T-helper 22 cell (primary cell): ENCODE data around the gene POU3F1.

Source experiments
- DNase-seq: peaks from one replicate; pipeline ENCODE4 v3.0.0-alpha.2; 2020; ENCODE audit warnings: low read depth

The POU3F1 gene

DNA sequence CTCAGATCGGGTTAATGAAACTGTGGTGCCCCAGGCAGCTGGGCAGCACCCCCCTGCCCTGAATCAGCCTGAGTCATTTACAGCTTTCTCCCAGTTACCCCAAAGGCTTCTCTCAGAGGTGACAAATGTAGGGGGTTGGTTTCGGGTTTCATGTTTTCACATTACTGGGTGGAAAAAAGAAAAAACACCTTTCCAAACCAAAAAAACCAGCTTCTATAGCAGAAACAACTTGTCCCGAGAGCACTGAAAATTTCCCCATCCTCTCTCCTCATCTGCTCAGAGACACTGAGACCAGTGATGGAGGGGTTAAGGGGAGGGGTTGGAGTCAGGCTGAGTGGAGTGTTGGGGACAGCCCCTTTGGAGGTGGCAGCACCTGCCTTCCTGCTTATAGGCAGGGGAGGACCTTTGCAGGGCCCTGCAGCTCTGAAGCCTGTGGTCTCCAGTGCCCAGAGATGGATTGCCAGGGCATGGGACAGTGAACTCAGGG lies 18.4 kb downstream of the POU3F1 start:
- no peak for DNase-seq

DNA sequence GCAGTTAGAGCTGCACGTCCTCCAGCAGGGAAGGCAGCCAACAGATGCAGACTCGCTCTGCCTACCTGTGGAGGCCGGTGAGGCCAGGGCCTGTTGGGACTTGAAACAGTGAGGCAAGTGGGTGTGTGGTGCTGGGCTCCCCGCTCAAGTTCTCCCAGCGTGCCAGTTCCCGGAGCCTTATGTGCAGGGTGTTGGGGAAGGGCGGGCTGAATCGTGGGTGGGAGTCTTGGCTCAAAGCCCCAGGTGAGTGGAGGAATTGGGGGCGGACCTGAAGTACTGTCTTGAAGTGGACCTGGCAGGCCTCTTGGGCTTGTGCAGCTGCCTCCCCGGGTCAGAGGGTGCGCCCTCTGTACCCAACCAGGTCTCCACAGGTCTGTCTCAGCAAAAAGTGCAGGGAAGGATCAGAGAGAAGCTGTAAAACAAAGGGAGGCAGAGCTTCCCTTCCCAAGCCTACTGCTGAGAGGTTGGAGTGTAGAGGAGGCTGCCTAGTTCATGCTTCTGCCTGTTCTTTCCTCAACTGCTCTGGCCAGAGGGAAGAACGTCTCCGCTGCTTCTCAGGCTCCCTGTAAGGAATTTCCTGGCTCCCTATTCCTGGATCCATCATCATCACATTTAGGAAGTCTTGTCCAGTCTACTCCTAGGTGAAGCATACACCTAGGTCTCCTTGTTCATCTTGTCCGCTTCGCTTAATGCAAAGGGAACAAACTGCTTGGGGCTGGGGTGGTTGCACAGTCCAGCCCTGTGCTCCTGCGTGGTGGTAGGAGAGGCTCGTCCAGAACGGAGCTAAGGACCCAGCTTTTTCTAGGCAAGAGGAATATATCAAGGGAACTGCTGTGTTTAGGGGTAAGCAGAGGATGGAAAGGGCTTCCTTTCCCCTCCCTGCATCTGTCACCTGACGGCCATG lies 19.1 kb downstream of the POU3F1 start:
- no peak for DNase-seq

DNA sequence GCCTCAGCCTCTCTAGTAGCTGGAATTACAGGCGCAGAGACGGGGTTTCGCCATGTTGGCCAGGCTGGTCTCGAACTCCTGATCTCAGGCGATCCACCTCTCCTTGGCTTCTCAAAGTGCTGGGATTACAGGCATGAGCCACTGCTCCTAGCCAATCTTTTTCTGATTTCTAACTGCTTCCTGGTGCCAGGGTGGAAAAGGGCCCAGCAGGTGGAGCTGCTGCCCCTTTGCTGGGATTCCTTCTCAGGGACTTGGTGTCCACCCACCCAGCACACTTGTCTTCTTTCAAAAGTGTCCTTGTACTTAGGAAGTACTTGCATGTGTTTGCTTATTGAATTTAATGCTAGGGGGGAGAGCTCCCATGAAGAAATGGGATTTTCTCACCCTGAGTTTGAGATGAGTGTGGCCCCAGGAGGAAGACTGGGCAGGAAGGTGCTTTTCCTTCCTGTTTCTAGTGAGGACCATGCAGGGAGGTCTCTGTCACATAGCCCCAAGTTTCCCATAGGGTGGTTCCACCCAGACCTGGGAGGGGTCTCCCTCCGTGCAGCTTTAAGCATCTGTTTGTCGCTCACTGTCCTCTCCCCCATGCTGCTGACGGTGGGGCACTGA lies 19.9 kb downstream of the POU3F1 start:
- no peak for DNase-seq

DNA sequence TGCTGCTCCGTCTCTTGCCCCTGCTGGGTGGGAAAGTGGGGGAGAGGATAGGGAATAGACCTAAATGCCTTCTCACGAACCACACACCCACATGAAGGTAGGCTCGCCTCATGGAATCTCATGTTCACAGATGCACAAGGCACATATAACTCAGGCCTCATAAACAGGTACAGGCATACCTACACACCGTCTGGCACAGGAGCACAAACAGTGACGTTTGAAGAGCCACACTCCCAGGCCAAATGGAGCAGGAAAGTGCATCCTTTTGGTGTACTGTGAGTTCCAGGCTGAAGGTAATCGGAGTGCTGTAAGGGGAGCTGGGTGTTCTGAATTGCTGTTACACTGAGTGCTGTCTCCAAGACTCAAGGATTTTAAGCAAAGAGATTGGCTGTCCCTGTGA lies 20.9 kb downstream of the POU3F1 start:
- DNase-seq, result no peak

DNA sequence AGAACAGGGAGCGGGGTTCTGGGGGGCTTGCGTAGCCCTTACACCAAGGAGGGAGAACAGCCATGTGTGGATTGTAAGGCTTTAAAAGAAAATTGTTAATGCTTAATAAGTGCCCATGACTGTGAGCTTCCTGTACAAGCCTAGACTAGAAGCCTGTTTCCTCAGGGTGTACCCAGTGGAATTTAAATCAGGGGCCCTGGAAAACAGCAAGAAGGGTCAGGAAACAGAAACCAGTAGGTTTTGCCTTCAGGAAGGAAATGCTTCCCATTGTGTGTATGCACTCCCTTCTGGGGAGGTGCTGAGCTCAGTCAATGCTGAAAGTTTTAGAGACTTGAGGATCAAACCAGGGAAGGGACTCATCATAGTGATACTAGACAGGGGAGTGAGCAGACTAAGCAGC lies 21.4 kb downstream of the POU3F1 start:
- no peak for DNase-seq

DNA sequence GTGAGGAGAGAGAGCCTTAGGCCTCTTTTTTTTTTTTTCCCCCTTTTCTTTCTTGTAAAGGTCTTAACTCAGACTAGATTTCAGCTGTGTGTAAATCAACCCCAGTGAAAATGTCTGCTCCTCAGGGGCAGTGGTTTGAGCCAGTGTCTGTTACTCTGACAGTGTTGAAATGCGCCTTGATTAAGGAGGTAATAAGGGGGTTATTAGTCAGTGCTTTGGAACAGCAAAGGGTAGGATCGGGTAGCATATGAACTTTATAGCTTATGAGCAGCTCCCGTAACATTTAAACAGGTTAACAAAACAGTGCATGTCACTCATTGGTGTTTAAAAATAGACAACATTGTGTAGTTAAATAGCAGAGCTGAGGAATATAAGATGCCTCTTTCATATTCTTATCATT lies 23.8 kb downstream of the POU3F1 start:
- no peak for DNase-seq

DNA sequence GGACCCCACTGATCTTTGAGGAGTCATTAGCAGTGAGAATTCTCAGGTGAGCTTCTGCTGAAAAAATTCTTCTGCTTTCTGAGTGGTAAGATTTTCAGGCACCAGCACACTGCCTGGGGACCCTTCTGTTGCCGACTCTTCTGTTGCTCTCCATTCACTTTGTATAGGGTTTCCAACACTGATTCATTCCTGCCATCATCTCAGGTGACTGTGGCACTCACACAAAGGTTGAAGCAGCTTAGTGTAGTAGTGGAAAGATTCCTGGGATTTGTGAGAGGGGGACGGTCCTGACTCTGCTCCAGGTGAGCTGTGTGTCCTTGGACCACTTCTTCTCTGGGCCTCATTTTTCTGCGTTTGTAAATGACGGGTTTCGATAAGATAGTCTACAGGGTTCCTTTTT lies 24.6 kb downstream of the POU3F1 start:
- no peak for DNase-seq

DNA sequence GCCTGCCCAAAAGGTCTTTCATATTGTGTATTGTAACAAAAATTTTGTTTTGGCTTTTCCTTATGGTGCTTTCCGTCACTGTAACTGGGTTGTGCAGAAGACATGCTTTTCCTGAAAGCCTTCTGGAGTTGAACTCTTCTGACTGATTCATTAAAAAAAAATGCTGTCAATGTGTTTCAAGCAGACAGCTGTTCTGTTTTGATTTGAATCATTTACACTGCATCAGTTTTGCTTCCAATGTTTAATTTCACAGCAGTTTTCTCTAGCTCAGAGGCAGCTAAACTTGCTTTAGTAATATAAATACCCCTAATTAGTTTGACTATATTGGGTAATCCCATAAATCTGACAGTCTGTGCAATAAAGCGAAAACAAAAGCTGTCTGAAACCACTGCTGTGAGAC lies 26.2 kb downstream of the POU3F1 start:
- no peak for DNase-seq

DNA sequence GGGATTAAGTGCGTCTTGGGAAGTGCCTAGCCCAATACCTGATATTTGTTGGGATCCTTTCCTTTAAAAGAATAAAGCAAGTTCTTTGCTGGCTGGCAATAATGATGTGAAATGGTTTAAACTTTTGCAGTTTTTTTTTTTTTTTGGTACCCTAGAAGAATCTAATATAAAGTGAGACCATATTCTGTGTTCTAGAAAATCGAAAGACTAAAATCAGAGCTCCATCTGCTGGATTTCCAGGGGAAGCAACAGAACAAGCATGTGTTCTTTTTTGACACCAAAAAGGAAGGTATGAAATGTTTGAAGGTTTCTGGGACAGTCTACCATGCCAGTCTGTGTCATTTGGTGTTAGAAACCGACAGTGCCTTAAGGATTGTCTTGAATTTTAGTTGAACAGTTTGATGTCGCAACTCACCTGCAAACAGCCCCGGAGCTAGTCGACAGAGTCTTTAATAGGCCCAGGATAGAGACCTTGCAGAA lies 27.7 kb downstream of the POU3F1 start:
- no peak for DNase-seq

DNA sequence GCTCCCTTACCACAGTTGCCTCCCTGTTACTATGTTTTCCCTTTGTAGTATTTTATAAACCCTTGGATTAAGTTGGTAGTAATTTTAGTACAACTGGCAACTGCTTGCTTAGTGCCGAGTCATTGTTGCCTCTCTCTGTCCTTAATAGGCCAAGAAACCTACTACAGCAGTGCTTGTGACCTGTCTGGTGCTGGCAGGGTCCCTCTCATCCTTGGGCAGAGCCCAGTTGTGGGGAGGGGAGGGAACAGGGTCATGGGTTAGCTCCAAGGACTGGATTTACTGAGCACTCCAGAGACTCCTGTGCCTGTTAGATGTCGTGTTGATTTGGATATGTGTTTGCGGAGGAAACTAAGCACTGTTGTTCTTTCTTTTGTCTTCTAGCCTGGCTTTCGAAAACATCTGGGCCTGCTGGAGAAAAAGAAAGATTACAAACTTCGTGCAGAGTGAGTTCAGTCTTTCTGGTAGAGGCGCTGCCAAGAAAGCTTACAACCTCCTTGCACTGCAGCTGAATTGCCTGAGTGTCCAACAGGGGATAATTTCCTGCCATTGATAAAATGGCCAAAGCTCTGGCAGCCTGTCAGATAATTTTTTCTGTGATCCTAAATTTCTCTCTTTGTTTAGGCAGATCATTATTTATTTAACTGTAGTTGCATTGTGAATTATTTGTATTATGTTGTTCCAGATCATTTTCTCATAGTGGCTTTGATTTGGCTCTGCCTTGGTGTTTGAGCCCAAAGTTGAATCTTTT lies 30.4 kb downstream of the POU3F1 start:
- DNase-seq, result no peak

DNA sequence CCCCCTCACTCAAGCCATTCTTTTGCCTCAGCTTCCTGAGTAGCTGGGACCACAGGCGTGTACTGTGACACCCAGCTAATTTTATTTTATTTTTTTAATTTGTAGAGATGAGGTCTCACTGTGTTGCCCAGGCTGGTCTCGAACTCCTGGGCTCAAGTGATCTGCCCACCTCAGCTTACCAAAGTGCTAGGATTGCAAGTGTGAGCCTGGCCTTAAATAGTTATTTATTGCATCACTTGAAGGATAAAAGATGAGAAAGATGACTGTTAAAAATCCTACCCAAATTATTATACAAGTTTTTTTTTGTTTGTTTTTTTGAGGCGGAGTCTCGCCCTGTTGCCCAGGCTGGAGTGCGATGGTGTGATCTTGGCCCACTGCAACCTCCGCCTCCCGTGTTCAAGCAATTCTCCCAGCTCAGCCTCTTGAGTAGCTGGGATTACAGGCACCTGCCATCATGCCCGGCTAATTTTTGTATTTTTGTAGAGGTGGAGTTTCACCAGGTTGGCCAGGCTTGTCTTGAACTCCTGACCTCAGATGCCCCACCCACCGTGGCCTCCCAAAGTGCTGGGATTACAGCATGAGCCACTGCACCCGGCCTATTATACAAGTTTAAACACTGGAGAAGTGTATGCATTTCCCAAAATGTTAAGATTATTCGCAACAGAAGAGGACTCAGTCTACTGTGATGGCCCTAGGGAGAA lies 31.7 kb downstream of the POU3F1 start:
- no peak for DNase-seq

DNA sequence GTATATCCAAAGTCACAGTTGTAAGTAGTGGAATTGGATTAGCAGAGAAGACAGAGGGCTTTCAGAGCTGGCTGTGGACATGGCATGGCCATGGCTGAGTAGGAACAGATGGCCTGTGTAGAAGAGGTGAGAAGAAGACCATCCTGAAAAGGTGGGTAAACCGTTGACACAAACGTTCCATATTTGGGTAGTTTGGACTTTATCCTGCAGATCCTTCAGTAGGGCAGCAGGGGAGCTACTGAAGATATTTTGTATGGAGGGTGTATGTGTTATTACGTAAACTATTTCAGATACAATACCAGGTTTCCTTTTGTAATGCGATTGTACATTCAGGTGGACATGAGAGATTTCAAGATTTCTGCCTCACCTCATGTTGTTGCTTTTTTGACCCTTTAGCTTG lies 32.4 kb downstream of the POU3F1 start:
- DNase-seq, result no peak

DNA sequence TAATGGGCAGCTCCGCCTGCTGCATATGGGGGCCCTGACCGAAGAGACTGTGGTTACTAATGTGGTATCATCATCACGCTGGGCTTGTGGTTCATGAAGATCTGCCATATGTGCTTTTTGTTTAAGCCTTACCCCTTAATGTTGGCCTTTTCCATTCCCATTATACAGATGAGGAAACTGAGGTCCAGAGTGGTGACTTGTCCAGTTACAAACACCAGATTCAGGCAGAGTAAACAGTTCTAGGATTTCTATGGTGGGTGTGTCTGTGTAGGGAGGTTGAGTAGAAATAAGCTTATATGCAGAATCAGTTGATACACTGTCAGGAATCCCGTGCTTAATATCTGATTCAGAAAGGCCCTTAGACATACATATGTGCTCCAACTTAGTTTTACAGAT lies 33.4 kb downstream of the POU3F1 start:
- no peak for DNase-seq

DNA sequence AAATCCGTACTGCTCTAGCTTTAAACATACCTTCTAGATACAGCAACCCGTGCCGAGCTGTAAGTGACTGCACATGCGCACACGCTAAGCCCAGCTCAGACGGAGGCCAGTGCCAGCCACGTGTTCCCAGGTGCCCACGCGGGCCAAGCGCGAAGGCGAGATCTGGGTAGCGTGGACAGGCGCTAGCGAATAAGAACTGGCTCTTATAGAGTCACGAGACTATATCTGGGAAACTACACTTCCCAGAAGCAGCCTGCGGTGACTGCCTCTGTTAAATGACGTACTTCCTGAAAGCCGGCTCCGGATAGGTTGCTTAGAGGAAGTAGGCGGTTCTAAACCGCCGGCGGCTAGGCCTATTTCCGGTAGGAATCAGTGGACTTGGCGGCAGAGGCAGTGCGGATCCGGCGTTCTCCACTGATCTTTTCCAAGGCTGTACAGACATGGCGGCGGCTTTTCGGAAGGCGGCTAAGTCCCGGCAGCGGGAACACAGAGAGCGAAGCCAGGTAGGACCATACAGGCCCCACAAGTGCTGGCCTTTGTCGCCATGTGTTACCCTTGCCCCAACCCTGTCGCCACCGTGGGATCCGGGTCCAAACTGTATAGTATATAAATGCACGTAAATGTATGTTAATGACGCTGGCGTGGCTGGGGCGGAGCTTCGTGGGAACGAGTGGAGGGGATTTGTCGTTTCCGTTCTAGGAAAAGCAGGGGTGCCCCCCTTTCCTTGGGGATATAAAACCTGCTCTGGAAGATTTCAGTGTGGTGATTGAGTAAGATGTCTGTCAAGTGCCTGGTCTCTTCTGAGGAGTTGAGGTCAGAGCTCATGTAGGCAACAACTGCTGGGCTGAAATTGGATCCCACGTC lies 34.0 kb downstream of the POU3F1 start, which contains the start of gene UTP11:
TSS of gene UTP11 (plus strand) at position 372 of the 864 bp plus-strand sequence. CDS start at position 441, 69 bp downstream.
- DNase-seq, result peak; percentile 87

DNA sequence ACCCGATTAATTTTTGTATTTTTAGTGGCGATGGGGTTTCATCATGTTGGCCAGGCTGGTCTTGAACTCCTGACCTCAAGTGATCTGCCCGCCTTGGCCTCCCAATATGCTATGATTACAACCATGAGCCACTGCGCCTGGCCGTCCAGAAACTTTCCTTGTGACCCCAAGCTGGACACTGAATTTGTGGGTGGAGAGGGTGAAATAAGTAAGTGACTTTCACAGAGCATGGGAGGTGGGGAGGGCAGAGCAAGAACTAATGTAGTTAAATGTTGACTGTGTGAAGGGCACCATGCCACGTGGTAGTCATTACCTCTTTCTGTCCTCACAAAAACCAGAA lies 36.8 kb downstream of the POU3F1 start:
- DNase-seq, result no peak

DNA sequence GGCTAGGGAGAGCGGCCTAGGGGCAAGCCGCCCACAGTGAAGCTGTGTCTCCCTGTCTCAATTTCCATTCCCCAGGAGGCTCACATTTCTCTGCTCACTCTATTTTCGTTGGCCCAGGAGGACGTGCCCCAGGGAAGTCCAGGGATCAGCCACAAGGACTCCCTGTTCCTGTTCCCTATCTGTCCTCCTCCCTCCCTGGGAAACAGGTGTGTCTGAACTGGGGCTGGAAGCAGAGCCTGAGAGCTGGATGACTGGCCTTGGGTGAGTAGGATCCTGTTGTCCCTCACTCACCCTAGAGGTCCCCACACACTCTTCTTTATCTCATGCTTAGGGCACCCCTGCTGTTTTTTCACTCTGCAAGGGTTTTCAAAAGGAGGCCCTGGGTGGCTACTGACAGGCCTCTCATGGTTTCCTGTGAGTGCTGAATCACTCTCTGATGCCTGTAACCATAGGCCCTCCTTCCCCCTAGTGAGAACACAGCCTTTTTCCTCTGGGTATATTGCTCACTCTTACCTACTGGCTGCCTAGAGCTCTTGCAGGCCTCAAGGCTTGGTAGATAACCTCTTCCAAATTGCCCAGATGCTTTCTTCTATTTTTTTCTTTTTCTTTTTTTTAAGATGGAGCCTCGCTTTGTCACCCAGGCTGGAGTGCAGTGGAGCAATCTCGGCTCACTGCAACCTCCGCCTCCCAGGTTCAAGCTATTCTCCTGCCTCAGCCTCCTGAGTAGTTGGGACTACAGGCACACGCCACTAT lies 37.3 kb downstream of the POU3F1 start:
- DNase-seq, result no peak

DNA sequence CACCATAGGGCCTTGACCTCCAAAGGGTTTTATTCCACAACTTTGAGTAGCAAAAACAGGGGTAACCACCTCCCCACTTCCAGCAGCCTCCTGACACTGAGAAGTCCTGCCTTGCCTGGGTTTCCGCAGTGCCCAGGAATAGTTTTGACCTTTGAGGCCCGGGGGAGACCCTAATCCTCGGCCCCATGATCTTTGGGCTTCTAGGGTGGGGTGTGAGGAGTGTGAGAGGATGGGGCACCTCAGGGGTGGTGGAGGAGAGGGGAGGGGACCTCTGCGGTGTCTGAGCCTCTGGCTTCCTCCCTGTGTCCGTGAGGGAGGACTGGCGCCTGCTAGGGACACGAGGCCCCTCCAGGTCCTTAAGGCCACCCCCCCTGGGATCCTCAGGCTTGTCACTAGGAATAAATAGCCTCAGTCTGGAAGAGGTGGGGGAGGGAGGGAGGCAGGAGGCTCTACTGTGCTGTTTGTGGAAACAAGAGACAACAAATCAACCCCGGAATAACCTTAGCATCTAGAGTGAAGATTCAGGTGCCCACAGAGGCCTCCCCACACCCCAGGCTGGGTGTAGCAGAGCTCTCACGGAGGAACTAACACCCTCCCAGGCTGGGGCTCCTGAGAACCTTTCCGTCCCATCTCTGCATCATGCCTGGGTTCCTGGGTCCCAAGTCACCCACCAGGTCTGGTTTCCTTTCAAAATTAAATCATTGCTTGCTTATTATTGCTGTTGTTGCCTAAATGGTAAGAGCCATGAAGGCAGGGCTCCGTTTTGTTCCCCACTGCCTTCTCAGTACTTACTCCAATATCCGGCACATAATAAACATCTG lies 40.4 kb downstream of the POU3F1 start:
- DNase-seq, result no peak

DNA sequence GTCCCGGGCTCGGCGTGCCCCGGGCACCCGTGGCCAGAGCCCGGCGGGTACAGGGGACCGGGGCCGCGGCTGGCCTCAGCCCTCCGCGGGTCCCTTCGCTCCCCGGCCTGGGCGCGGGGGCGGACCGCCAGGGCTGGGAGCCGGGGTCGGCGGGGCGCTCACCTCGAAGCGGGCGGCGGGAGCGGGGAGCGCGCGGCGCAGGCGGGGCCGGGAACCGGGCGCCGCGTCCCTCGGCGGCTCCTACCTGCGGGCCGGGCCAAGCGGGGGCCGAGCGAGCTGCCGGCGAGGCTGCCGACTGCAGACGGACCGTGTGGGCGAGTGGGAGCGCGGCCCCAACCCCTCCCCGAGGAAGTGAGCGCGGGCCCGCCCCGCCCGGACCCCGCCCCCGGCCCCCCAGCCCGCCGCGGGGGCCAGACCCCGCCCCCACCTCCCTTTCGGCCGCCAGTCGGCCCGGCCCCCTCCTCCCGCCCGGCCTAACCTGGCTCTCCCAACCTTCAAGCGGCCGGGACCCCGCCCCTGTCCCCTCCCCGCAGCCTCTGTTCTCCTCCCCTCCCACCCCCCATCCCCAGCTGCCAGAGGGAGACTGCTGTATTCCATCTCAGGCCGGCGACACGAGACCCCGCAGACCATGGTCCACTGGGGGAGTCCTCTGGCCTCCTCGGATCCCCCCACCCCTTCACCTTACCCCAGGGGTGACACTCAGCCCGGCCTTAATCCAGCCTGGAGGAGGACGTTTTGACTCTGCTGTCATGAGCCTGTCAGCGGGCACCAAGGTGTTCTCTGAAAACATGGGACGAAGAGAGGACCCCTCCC lies 41.2 kb downstream of the POU3F1 start, which contains the start of gene FHL3:
TSS of gene FHL3 (minus strand) at position 320 of the 813 bp plus-strand sequence. CDS start 6,102 bp downstream, outside the sequence.
- peak; percentile 51 for DNase-seq
